Measurements from ENCODE around the gene WEE1.

WEE1 gene

DNA sequence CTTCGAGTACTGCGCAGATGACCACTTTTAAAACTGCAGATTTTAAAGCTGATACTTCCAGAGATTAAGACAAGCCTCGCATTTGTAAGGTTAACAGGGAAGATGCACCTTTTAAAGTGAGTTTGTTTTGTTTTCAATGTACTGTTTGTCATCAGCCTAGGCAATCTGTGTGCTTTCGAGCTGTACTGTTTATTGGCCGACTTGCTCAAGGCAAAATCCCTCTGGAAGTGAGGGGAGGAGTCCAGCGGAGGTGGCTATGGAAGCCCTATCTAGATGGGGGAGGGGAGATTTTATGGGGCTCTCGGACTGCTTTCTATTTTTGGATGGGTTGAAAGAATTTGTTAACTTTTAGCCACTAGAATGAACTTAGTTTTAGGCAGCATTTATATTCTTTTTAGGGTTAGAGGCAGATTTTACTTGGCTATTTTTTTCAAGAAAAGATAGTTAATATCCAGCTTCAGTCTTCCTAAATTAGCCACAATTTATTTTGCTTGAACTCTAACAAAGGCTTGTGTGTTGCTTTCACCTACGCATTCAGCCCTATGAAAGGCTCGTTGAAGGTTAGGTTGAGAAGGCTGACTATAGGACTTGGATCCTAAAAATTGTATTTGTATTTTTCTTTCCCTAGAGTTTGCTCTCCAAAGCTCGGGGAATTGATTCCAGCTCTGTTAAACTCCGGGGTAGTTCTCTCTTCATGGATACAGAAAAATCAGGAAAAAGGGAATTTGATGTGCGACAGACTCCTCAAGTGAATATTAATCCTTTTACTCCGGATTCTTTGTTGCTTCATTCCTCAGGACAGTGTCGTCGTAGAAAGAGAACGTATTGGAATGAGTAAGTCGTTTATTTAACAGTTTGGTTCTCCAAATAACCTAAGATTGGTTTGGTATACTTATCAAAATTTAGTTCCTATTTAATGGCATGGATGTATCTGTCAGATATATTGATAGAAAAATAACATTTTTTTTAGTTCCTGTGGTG, 2.1 kb downstream of the WEE1 start:
- no peak for DNase-seq (ENCODE audit: low read depth, low spot score)
- Histone ChIP-seq H3K27ac (ENCODE audit: low read length) (no peak overlapping the region), H3K9me3 (ENCODE audit: control insufficient read depth, insufficient read depth, low read length) (no peaks in the 10 kb centered on the region), H3K36me3 (ENCODE audit: control insufficient read depth, insufficient read depth, low read length) (peaks cover 8% of the 10 kb centered on the region; the same call in 1 of the 2 replicates), H3K27me3 (ENCODE audit: control insufficient read depth, insufficient read depth, low read length) (no peaks in the 10 kb centered on the region), H3K4me3 (ENCODE audit: low read length) (peak overlapping the region; percentile 93), H3K4me1 (ENCODE audit: control insufficient read depth, insufficient read depth, low read length) (no peaks in the 10 kb centered on the region)
- no CpG with 5 or more reads among the region's 17 CpGs for WGBS (ENCODE audit: insufficient coverage, insufficient read length)

DNA sequence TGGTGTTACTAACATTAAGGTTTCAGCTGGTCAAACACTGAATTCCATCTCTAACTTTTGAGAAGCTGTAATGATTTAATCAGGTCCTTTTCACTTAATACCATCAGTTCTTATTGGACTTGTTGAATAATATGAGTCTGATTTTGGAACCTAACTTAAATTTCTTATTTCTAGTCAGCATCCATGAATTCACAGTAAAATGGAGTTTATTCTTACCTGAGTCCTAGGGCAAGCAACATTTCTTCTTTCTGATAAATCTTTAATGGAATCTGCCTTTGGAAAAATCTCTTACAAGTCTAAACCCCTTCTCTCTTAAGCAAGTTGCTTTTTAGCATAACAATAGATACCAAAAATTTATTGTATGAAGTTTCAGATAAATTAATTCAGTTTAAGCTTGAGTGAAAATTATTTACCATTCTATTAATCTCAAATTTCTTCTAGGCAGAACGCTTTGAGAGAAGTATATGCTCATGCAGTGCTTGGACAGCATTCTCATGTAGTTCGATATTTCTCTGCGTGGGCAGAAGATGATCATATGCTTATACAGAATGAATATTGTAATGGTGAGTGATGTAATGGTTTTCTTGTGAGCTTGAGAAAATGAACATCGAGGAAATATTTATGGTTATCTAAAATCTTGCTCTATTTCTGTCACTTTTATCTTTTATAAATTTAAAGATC, 3.4 kb downstream of the WEE1 start:
- H3K36me3 ChIP-seq (ENCODE audit: control insufficient read depth, insufficient read depth, low read length) = peaks cover 11% of the 10 kb centered on the region; the same call in 1 of the 2 replicates
- WGBS (ENCODE audit: insufficient coverage, insufficient read length) = no CpG with 5 or more reads among the region's 4 CpGs
- no peak for DNase-seq (ENCODE audit: low read depth, low spot score)
- H3K9me3 ChIP-seq (ENCODE audit: control insufficient read depth, insufficient read depth, low read length) = no peaks in the 10 kb centered on the region
- no peak overlapping the region for H3K27ac ChIP-seq (ENCODE audit: low read length)
- no peaks in the 10 kb centered on the region for H3K27me3 ChIP-seq (ENCODE audit: control insufficient read depth, insufficient read depth, low read length)
- no peak overlapping the region for H3K4me3 ChIP-seq (ENCODE audit: low read length)
- no peaks in the 10 kb centered on the region for H3K4me1 ChIP-seq (ENCODE audit: control insufficient read depth, insufficient read depth, low read length)

DNA sequence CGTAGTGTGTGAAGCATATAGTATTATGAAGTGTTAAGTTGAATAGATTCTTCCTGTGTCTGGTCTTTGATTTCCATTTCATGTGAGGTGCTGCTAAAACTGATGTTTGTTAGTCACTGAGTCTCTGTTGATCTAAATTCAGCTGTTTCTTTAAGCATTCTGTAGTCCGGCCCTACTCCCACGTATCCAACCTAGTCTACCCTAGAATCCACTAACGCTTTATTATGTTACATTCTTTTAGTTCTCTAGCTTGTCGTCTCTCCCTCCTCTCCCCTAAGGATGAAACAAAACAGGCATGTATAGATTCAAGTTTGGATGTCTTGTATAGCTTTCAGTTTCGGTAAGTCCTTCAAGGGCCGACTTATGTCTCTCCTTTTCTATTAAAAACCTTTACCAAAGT, 4.1 kb downstream of the WEE1 start:
- no peaks in the 10 kb centered on the region for H3K9me3 ChIP-seq (ENCODE audit: control insufficient read depth, insufficient read depth, low read length)
- no peaks in the 10 kb centered on the region for H3K27me3 ChIP-seq (ENCODE audit: control insufficient read depth, insufficient read depth, low read length)
- H3K27ac ChIP-seq (ENCODE audit: low read length) = no peak overlapping the region
- no CpG with 5 or more reads among the region's 7 CpGs for WGBS (ENCODE audit: insufficient coverage, insufficient read length)
- H3K4me1 ChIP-seq (ENCODE audit: control insufficient read depth, insufficient read depth, low read length) = no peaks in the 10 kb centered on the region
- no peak overlapping the region for H3K4me3 ChIP-seq (ENCODE audit: low read length)
- DNase-seq (ENCODE audit: low read depth, low spot score) = no peak
- peaks cover 13% of the 10 kb centered on the region; the same call in 1 of the 2 replicates for H3K36me3 ChIP-seq (ENCODE audit: control insufficient read depth, insufficient read depth, low read length)

DNA sequence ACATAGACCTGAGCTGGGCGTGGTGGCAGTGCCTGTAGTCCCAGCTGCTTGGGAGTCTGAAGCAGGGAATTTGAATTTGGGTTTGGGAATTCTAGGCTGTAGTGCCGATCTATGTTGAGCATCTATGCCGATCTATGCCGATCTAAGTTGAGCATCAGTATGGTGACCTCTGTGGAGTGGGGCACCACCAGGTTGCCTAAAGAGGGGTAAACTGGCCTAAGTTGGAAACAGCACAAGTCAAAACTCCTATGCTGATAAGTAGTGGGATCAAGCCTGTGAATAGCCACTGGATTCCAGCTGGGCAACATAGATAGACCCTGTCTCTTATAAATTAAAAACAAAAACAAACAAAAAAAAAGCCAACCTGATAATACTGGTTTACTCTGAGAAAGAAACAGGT, 7.4 kb downstream of the WEE1 start:
- no peaks in the 10 kb centered on the region for H3K9me3 ChIP-seq (ENCODE audit: control insufficient read depth, insufficient read depth, low read length)
- H3K36me3 ChIP-seq (ENCODE audit: control insufficient read depth, insufficient read depth, low read length) = peaks cover 25% of the 10 kb centered on the region; the same call in 1 of the 2 replicates
- DNase-seq (ENCODE audit: low read depth, low spot score) = no peak
- no peak overlapping the region for H3K4me3 ChIP-seq (ENCODE audit: low read length)
- WGBS (ENCODE audit: insufficient coverage, insufficient read length) = no CpG with 5 or more reads among the region's 4 CpGs
- no peaks in the 10 kb centered on the region for H3K4me1 ChIP-seq (ENCODE audit: control insufficient read depth, insufficient read depth, low read length)
- H3K27ac ChIP-seq (ENCODE audit: low read length) = no peak overlapping the region
- no peaks in the 10 kb centered on the region for H3K27me3 ChIP-seq (ENCODE audit: control insufficient read depth, insufficient read depth, low read length)

DNA sequence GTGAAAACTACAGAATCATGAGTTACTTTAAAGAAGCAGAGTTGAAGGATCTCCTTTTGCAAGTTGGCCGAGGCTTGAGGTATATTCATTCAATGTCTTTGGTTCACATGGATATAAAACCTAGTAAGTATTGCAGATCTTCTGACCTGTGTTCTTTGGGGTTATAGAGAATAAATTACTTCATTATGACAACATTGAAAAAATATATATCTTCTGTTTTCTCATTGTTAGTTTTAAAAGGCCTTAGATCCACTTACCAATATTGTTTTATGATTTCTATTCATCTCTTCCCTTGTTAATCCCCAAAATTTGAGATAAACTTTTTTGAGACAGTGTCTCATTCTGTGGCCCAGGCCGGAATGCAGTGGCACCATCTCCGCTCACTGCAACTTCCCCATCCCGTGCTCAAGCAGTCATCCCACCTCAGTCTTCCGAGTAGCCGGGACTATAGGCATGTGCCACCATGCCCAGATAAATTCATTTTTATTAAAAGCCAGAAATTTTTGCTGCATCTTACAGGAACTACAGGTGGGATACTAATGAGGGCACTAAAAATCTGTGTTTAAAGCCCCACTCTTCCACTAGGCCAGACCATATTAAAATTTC, 8.2 kb downstream of the WEE1 start:
- Histone ChIP-seq H3K4me1 (ENCODE audit: control insufficient read depth, insufficient read depth, low read length) (no peaks in the 10 kb centered on the region), H3K36me3 (ENCODE audit: control insufficient read depth, insufficient read depth, low read length) (peaks cover 27% of the 10 kb centered on the region; the same call in 1 of the 2 replicates), H3K9me3 (ENCODE audit: control insufficient read depth, insufficient read depth, low read length) (no peaks in the 10 kb centered on the region), H3K27ac (ENCODE audit: low read length) (no peak overlapping the region), H3K27me3 (ENCODE audit: control insufficient read depth, insufficient read depth, low read length) (no peaks in the 10 kb centered on the region), H3K4me3 (ENCODE audit: low read length) (no peak overlapping the region)
- DNase-seq (ENCODE audit: low read depth, low spot score) = no peak
- WGBS (ENCODE audit: insufficient coverage, insufficient read length) = no CpG with 5 or more reads among the region's 6 CpGs

DNA sequence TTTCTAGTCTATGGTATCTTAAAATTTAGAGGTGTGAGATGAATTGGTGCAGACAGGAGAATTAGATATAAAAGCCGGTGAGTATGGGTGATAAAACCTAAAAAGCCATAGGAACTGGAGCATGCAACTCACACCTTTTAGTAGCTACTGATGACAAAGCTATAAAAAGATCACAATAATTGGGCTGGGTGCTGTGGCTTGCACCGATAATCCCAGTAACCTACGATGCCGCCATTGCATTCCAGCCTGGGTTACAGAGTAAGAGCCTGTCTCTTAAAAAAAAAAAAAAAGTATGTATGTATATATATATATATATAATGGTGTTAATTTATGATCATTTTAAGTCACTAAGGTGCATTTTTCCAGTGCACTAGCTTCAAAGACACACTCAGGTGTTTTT, 17.2 kb downstream of the WEE1 start:
- Histone ChIP-seq H3K27ac (ENCODE audit: low read length) (no peak overlapping the region), H3K27me3 (ENCODE audit: control insufficient read depth, insufficient read depth, low read length) (no peaks in the 10 kb centered on the region), H3K4me1 (ENCODE audit: control insufficient read depth, insufficient read depth, low read length) (peaks cover 2% of the 10 kb centered on the region; the same call in 1 of the 2 replicates), H3K4me3 (ENCODE audit: low read length) (no peak overlapping the region), H3K9me3 (ENCODE audit: control insufficient read depth, insufficient read depth, low read length) (no peaks in the 10 kb centered on the region), H3K36me3 (ENCODE audit: control insufficient read depth, insufficient read depth, low read length) (peaks cover 10% of the 10 kb centered on the region; the same call in 1 of the 2 replicates)
- WGBS (ENCODE audit: insufficient coverage, insufficient read length) = no CpG with 5 or more reads among the region's 4 CpGs
- no peak for DNase-seq (ENCODE audit: low read depth, low spot score)

DNA sequence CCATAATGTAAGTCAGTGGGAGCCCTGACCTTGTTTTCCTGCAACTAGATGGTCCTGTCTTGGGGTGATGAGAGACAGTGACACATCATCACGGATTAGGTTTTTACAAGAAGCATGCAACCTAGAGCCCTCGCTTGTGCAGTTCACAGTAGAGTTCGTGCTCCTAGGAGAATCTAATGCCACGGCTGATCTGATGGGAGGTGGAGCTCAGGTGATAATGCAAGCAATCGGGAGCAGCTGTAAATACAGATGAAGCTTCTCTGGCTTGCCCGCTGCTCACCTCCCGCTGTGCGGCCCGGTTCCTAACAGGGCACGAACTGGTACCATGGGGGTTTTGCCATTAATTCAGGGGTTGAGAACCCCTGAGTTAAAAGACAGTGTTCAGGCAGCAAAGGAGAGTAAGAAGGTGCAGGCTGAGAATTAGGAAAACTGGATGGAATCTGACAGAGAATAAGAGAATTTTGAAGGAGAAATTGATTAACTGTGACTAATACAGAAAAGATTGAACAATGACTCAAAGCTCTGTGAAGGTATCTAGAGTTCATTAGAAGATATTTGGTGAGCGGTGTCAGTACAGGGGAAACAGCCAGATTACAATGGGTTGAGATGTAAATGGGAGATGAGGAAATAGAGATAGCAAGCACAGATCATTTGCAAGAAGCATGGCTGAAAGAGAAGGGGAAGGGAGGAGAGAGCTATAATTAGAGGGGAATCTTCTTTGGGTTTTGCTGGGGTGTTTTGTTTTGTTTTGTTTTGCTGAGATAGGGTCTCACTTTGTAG, 21.0 kb downstream of the WEE1 start:
- Histone ChIP-seq H3K9me3 (ENCODE audit: control insufficient read depth, insufficient read depth, low read length) (no peaks in the 10 kb centered on the region), H3K4me3 (ENCODE audit: low read length) (no peak overlapping the region), H3K4me1 (ENCODE audit: control insufficient read depth, insufficient read depth, low read length) (peaks cover 2% of the 10 kb centered on the region; the same call in 1 of the 2 replicates), H3K27ac (ENCODE audit: low read length) (no peak overlapping the region), H3K36me3 (ENCODE audit: control insufficient read depth, insufficient read depth, low read length) (no peaks in the 10 kb centered on the region), H3K27me3 (ENCODE audit: control insufficient read depth, insufficient read depth, low read length) (no peaks in the 10 kb centered on the region)
- no peak for DNase-seq (ENCODE audit: low read depth, low spot score)
- no CpG with 5 or more reads among the region's 11 CpGs for WGBS (ENCODE audit: insufficient coverage, insufficient read length)

DNA sequence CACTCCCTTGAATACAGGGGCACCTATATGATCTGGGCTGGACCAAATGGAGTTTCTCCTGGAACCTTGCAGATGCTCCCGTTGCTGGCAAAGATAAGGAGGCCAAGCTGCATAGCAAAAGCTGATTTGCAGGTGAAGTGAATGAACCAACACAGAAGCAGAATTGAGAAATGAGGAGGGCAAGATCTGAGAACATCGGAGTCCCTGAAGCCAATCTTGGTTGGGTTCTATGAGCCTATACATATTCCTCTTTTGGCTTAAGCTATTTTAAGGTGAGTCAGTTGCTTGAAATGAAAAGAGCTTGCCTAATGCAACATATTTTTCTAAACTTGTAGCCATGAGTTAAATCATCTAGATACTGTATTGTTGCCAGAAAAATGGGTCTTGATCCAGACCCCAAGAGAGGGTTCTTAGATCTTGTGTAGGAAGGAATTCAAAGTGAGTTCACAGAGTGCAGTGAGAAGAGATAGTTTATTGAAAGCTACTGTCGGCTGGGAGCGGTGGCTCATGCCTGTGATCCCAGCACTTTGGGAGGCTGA, 23.5 kb downstream of the WEE1 start:
- WGBS (ENCODE audit: insufficient coverage, insufficient read length) = no CpG with 5 or more reads among the region's 4 CpGs
- DNase-seq (ENCODE audit: low read depth, low spot score) = no peak
- H3K27ac ChIP-seq (ENCODE audit: low read length) = no peak overlapping the region
- no peaks in the 10 kb centered on the region for H3K36me3 ChIP-seq (ENCODE audit: control insufficient read depth, insufficient read depth, low read length)
- no peaks in the 10 kb centered on the region for H3K9me3 ChIP-seq (ENCODE audit: control insufficient read depth, insufficient read depth, low read length)
- H3K27me3 ChIP-seq (ENCODE audit: control insufficient read depth, insufficient read depth, low read length) = no peaks in the 10 kb centered on the region
- peaks cover 4% of the 10 kb centered on the region; the same call in 1 of the 2 replicates for H3K4me1 ChIP-seq (ENCODE audit: control insufficient read depth, insufficient read depth, low read length)
- no peak overlapping the region for H3K4me3 ChIP-seq (ENCODE audit: low read length)

DNA sequence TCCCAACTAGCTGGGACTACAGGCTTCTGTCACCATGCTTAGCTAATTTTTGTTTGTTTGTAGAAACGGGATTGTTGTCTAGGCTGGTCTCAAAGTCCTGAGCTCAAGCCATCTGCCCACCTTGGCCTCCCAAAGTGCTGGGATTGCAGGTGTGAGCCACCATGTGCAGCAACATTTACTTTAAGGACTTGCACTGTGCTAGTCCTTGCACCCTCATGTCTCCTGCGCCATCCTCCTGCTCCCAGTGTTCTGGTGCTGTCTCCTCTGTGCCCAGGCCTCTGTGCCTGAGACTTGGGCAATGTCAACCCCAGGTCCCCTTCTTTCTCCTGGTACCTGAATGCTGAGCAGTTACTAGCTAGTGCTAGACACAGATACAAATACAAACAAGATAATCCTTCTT, 26.7 kb downstream of the WEE1 start:
- no peak overlapping the region for H3K4me3 ChIP-seq (ENCODE audit: low read length)
- H3K27me3 ChIP-seq (ENCODE audit: control insufficient read depth, insufficient read depth, low read length) = no peaks in the 10 kb centered on the region
- WGBS (ENCODE audit: insufficient coverage, insufficient read length) = no CpG with 5 or more reads among the region's 2 CpGs
- H3K4me1 ChIP-seq (ENCODE audit: control insufficient read depth, insufficient read depth, low read length) = peaks cover 2% of the 10 kb centered on the region; the same call in 1 of the 2 replicates
- no peaks in the 10 kb centered on the region for H3K36me3 ChIP-seq (ENCODE audit: control insufficient read depth, insufficient read depth, low read length)
- no peak for DNase-seq (ENCODE audit: low read depth, low spot score)
- H3K27ac ChIP-seq (ENCODE audit: low read length) = no peak overlapping the region
- no peaks in the 10 kb centered on the region for H3K9me3 ChIP-seq (ENCODE audit: control insufficient read depth, insufficient read depth, low read length)
